ENCODE data around the gene ARVCF. TPM values are rescaled to one million over a fixed set of nuclear protein-coding genes. Genes with fewer than 3 reads are reported as not detected.
"Not testable (repeated sequence)": the region's sequence is repeated elsewhere in the genome, so short reads cannot be mapped to it uniquely, and the experiment has no call there.

ARVCF gene
- total and polyA plus RNA-seq, 8 donors: 3.5 to 51.3 (median 13.6) TPM

GRCh38 chr22:19927696-19928095 lies 88.9 kb downstream of the ARVCF start:
- H3K27ac ChIP-seq: no peak overlapping the region
- intact Hi-C loops (cut with DNase I; ENCODE audit: low total_unique reads): no loop called here
- no peak for TF ChIP-seq EP300 (IDR thresholded peaks at IDR 0.05)
- no peak for TF ChIP-seq POLR2A (IDR thresholded peaks at IDR 0.05)
- no peak overlapping the region for H3K4me3 ChIP-seq
- no peaks in the 10 kb centered on the region for H3K27me3 ChIP-seq
- WGBS, 5 donors: 82 to 89% (median 89%) methylated on average over 7 of the region's 7 CpGs
- H3K36me3 ChIP-seq: peaks cover 0 to 32% (median 23%) of the 10 kb centered on the region in 4 donors
- no peaks in the 10 kb centered on the region for H3K9me3 ChIP-seq
- no peak for DNase-seq
- peaks cover 0 to 7% (median 6%) of the 10 kb centered on the region in 4 donors for H3K4me1 ChIP-seq

GRCh38 chr22:19926028-19926427 lies 90.6 kb downstream of the ARVCF start:
- DNase-seq; H3K9me3 ChIP-seq; H3K27me3 ChIP-seq; intact Hi-C loops (cut with DNase I; ENCODE audit: low total_unique reads); H3K4me3 ChIP-seq; H3K27ac ChIP-seq; H3K4me1 ChIP-seq: not testable (repeated sequence)
- WGBS, 5 donors: 83 to 98% (median 92%) methylated on average over 11 of the region's 11 CpGs
- H3K36me3 ChIP-seq: peaks cover 0 to 31% (median 23%) of the 10 kb centered on the region in 4 donors

GRCh38 chr22:19923914-19924513 lies 92.6 kb downstream of the ARVCF start:
- Histone ChIP-seq H3K4me1 (no peaks in the 10 kb centered on the region), H3K27me3 (no peaks in the 10 kb centered on the region), H3K9me3 (no peaks in the 10 kb centered on the region), H3K36me3 (peaks cover 1 to 23% (median 15%) of the 10 kb centered on the region in 4 donors), H3K27ac (no peak overlapping the region), H3K4me3 (no peak overlapping the region)
- TF ChIP-seq EP300 (IDR thresholded peaks at IDR 0.05) (no peak), POLR2A (IDR thresholded peaks at IDR 0.05) (no peak), CTCF (IDR thresholded peaks at IDR 0.05) (no peak), POLR2AphosphoS5 (IDR thresholded peaks at IDR 0.05) (no peak)
- DNase-seq: no peak
- intact Hi-C loops (cut with DNase I; ENCODE audit: low total_unique reads): no loop called here
- 85 to 93% (median 87%) methylated on average over 12 of the region's 12 CpGs for WGBS, 5 donors

- intact Hi-C loops (cut with DNase I; ENCODE audit: low total_unique reads): no loop called here
- no peak for DNase-seq
- TF ChIP-seq POLR2A (IDR thresholded peaks at IDR 0.05): no peak
- no peak for TF ChIP-seq EP300 (IDR thresholded peaks at IDR 0.05)
- no peak for TF ChIP-seq CTCF (IDR thresholded peaks at IDR 0.05)
- no peak for TF ChIP-seq POLR2AphosphoS5 (IDR thresholded peaks at IDR 0.05)
- no peaks in the 10 kb centered on the region for H3K27me3 ChIP-seq
- no peak overlapping the region for H3K4me3 ChIP-seq
- H3K9me3 ChIP-seq: no peaks in the 10 kb centered on the region
- peaks cover 21 to 47% (median 36%) of the 10 kb centered on the region in 4 donors for H3K36me3 ChIP-seq
- WGBS, 5 donors: 64 to 86% (median 68%) methylated on average over 3 of the region's 3 CpGs
- H3K4me1 ChIP-seq: peaks cover 0 to 15% (median 4%) of the 10 kb centered on the region in 4 donors
- no peak overlapping the region for H3K27ac ChIP-seq
These were observed 95.0 kb downstream of the ARVCF start for GRCh38 chr22:19921544-19922081.

Small RNA genes lying within 50 kb of the gene (small RNA-seq; reads per million reads assigned to genes)
- 2.8 to 9.4 (median 6.4) reads per million in 4 donors for gene MIR185

Other genes with a start within 250 kb of the ARVCF start
- gene GNB1L, start 161.9 kb downstream of the ARVCF start, total RNA-seq: 1 to 10 TPM in 2 of 5 donors, under 1 TPM in 2, not detected in 1; 0.29 to 4.1 (median 1.7) TPM
- gene GNB1L, start 161.9 kb downstream of the ARVCF start, polyA plus RNA-seq: 1 to 10 TPM; 1.8 to 6.8 (median 3.2) TPM
- 10 to 100 TPM in 2 of 5 donors, 1 to 10 TPM in 3; 1.7 to 28.1 (median 8.7) TPM for gene RTL10, start 161.9 kb downstream of the ARVCF start, total RNA-seq
- gene RTL10, start 161.9 kb downstream of the ARVCF start, polyA plus RNA-seq: 10 to 100 TPM in 1 of 3 donors, 1 to 10 TPM in 2; 5.2 to 12.1 (median 5.8) TPM
- gene COMT, start 75.1 kb downstream of the ARVCF start, total RNA-seq: 100 to 1,000 TPM in 2 of 5 donors, 10 to 100 TPM in 3; 25.1 to 137 (median 87.9) TPM
- gene COMT, start 75.1 kb downstream of the ARVCF start, polyA plus RNA-seq: 100 to 1,000 TPM; 103 to 174 (median 103) TPM
- gene TXNRD2, start 75.0 kb downstream of the ARVCF start, total RNA-seq: 10 to 100 TPM in 4 of 5 donors, 1 to 10 TPM in 1; 6.4 to 59.4 (median 25.3) TPM
- 10 to 100 TPM; 35.1 to 69.5 (median 57.7) TPM for gene TXNRD2, start 75.0 kb downstream of the ARVCF start, polyA plus RNA-seq
- gene TANGO2, start 4.3 kb upstream of the ARVCF start, total RNA-seq: 10 to 100 TPM; 18.1 to 38.8 (median 27.2) TPM
- 10 to 100 TPM; 13.8 to 37.7 (median 26.0) TPM for gene TANGO2, start 4.3 kb upstream of the ARVCF start, polyA plus RNA-seq
- 10 to 100 TPM; 25.1 to 55.4 (median 48.5) TPM for gene DGCR8, start 63.4 kb upstream of the ARVCF start, total RNA-seq
- 10 to 100 TPM in 1 of 3 donors, 1 to 10 TPM in 2; 7.8 to 13.8 (median 9.3) TPM for gene DGCR8, start 63.4 kb upstream of the ARVCF start, polyA plus RNA-seq
- gene RANBP1, start 99.3 kb upstream of the ARVCF start, total RNA-seq: 100 to 1,000 TPM in 3 of 5 donors, 10 to 100 TPM in 2; 23.9 to 200 (median 127) TPM
- 10 to 100 TPM; 72.8 to 93.5 (median 90.3) TPM for gene RANBP1, start 99.3 kb upstream of the ARVCF start, polyA plus RNA-seq
- gene TRMT2A, start 100.4 kb upstream of the ARVCF start, total RNA-seq: 100 to 1,000 TPM in 1 of 5 donors, 10 to 100 TPM in 4; 30.5 to 143 (median 89.5) TPM
- gene TRMT2A, start 100.4 kb upstream of the ARVCF start, polyA plus RNA-seq: 10 to 100 TPM; 17.9 to 70.3 (median 33.6) TPM
- 100 to 1,000 TPM in 1 of 5 donors, 10 to 100 TPM in 3, 1 to 10 TPM in 1; 4.2 to 228 (median 23.6) TPM for gene ZDHHC8, start 115.0 kb upstream of the ARVCF start, total RNA-seq
- gene ZDHHC8, start 115.0 kb upstream of the ARVCF start, polyA plus RNA-seq: 10 to 100 TPM in 1 of 3 donors, 1 to 10 TPM in 2; 3.2 to 22.8 (median 9.7) TPM
- gene CCDC188, start 134.2 kb upstream of the ARVCF start, total RNA-seq: 10 to 100 TPM in 1 of 5 donors, 1 to 10 TPM in 1, under 1 TPM in 2, not detected in 1; 0.37 to 40.8 (median 2.1) TPM
- gene CCDC188, start 134.2 kb upstream of the ARVCF start, polyA plus RNA-seq: 1 to 10 TPM in 1 of 3 donors, under 1 TPM in 2; 0.10 to 2.7 (median 0.76) TPM